Type B pancreatic cell (in vitro differentiated cells): Measurements from ENCODE around the gene MRPL53. TPM values are rescaled to one million over a fixed set of nuclear protein-coding genes. Genes with fewer than 3 reads are reported as not detected.

Source experiments
- DNase-seq: peaks from one replicate; pipeline ENCODE4 v3.0.0; 2021; ENCODE audit warnings: mixed read lengths; ENCODE audit not compliant: unreplicated experiment; ENCODE audit errors: extremely low spot score
- H3K27ac Mint-ChIP-seq: 2 replicates; pipeline ENCODE4 v1.8.0; 2021; ENCODE audit warnings: mild to moderate bottlenecking, mixed read lengths
- H3K27me3 Mint-ChIP-seq: 2 replicates; pipeline ENCODE4 v1.8.0; 2021; ENCODE audit warnings: mixed read lengths
- H3K36me3 Mint-ChIP-seq: 2 replicates; pipeline ENCODE4 v1.8.0; 2021; ENCODE audit warnings: mixed read lengths
- H3K4me1 Mint-ChIP-seq: one replicate; pipeline ENCODE4 v1.8.0; 2021; ENCODE audit warnings: mixed read lengths; ENCODE audit not compliant: unreplicated experiment
- H3K4me3 Mint-ChIP-seq: 2 replicates; pipeline ENCODE4 v1.8.0; 2021; ENCODE audit warnings: mild to moderate bottlenecking, mixed read lengths
- H3K9me3 Mint-ChIP-seq: 2 replicates; pipeline ENCODE4 v1.8.0; 2021; ENCODE audit warnings: mixed read lengths
- total RNA-seq: library from RNA; stranded (reverse); gene quantifications from 2 replicates; pipeline ENCODE4 v1.2.1, GENCODE V29; 2021; ENCODE audit warnings: low replicate concordance
- TF ChIP-seq, protein P1 (sequence below): fragments of 200-600 bp; sonication (generic); conservative IDR thresholded peaks from 2 replicates; pipeline ENCODE4 v1.5.0; 2021; ENCODE audit warnings: antibody characterized with exemption, mild to moderate bottlenecking

The MRPL53 gene
- total RNA-seq, 1 donor from 2014 or later = 76.1 TPM

GRCh38 chr2:74439803-74440377 lies 32.6 kb downstream of the MRPL53 start:
- Mint-ChIP-seq H3K4me1 (peaks cover 36% of the 10 kb centered on the region), H3K36me3 (peaks cover 19% of the 10 kb centered on the region), H3K27me3 (peaks cover 5% of the 10 kb centered on the region), H3K27ac (peak overlapping the region; percentile 99), H3K9me3 (no peaks in the 10 kb centered on the region), H3K4me3 (peak overlapping the region; percentile 96)
- TF ChIP-seq, protein P1, sequence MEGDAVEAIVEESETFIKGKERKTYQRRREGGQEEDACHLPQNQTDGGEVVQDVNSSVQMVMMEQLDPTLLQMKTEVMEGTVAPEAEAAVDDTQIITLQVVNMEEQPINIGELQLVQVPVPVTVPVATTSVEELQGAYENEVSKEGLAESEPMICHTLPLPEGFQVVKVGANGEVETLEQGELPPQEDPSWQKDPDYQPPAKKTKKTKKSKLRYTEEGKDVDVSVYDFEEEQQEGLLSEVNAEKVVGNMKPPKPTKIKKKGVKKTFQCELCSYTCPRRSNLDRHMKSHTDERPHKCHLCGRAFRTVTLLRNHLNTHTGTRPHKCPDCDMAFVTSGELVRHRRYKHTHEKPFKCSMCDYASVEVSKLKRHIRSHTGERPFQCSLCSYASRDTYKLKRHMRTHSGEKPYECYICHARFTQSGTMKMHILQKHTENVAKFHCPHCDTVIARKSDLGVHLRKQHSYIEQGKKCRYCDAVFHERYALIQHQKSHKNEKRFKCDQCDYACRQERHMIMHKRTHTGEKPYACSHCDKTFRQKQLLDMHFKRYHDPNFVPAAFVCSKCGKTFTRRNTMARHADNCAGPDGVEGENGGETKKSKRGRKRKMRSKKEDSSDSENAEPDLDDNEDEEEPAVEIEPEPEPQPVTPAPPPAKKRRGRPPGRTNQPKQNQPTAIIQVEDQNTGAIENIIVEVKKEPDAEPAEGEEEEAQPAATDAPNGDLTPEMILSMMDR = no peak
- no peak for DNase-seq

DNA sequence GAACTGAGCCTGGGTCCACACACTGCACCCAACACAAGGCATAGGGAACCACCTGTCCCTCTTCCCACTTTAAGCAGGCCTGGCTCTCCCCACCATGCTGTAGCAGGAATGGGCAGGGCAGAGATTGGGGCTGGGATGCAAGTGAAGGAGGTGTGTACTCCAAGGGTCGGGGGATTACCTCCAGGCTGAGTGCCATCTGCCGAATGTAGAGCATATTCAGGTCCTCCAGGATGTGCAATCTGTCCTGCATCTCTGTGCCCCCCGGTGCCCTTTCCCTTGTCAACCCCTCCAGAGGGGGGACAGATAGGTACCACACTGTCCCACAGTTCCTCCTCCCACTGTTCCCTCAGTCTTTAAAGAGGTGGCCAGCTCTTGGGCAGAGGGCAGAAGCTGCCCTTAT lies 33.1 kb downstream of the MRPL53 start:
- H3K4me1 Mint-ChIP-seq = peaks cover 32% of the 10 kb centered on the region
- TF ChIP-seq, protein P1 = no peak

GRCh38 chr2:74438248-74438647 lies 34.2 kb downstream of the MRPL53 start:
- Mint-ChIP-seq H3K4me3 (peak overlapping the region; percentile 96), H3K27ac (peak overlapping the region; percentile 99), H3K36me3 (peaks cover 19% of the 10 kb centered on the region), H3K9me3 (no peaks in the 10 kb centered on the region), H3K4me1 (peaks cover 26% of the 10 kb centered on the region), H3K27me3 (peaks cover 5% of the 10 kb centered on the region)
- TF ChIP-seq, protein P1 = no peak
- DNase-seq = no peak

More for the DNA sequence above, 33.1 kb downstream of the MRPL53 start:
- no peak for DNase-seq
- peaks cover 5% of the 10 kb centered on the region for H3K27me3 Mint-ChIP-seq
- peak overlapping the region; percentile 99 for H3K27ac Mint-ChIP-seq
- peak overlapping the region; percentile 96 for H3K4me3 Mint-ChIP-seq
- H3K9me3 Mint-ChIP-seq = no peaks in the 10 kb centered on the region
- peaks cover 19% of the 10 kb centered on the region for H3K36me3 Mint-ChIP-seq

- Mint-ChIP-seq H3K27me3 (peaks cover under 1% of the 10 kb centered on the region), H3K36me3 (peaks cover 19% of the 10 kb centered on the region), H3K4me1 (peaks cover 26% of the 10 kb centered on the region), H3K4me3 (no peak overlapping the region), H3K9me3 (no peaks in the 10 kb centered on the region), H3K27ac (peak overlapping the region; percentile 6)
- TF ChIP-seq, protein P1 = no peak
- no peak for DNase-seq
Observed at GRCh38 chr2:74436848-74437695, 35.4 kb downstream of the MRPL53 start.

DNA sequence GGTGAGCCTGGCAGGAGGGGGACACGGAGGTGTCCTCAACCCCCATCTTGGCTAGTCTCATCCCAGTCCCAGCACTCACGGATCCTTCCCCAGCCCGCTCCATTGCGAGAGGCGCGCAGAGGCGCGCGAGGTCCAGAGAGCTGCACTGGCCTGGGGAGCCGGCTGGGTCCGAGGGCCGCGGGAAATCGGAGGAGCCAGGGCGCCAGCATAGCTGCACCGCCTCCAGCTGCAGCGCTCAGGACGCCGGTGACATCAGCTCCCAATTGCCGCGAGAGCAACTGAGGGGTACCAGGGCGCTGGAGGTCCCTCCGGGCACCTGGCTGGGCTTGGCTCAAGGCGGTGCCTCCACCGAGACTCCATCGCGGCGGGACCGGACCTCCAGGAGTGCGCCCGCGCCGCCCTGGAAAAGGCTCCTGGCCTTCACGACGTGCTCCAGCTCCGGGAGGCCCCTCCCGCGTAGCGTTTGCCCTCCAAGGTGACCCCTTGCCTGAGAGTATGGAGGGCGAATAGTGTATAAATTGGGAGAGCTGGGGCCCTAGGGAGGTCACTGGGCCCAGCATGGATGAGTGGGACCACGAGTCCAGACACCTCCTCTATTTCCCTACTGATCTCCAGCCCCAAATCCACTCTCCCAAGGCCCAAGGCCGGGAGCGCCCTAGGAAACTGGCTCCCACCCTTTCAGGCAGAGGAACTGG lies 36.2 kb downstream of the MRPL53 start:
- Mint-ChIP-seq H3K27ac (peak overlapping the region; percentile 62), H3K36me3 (peaks cover 19% of the 10 kb centered on the region), H3K27me3 (no peaks in the 10 kb centered on the region), H3K4me3 (no peak overlapping the region), H3K4me1 (peaks cover 26% of the 10 kb centered on the region), H3K9me3 (no peaks in the 10 kb centered on the region)
- TF ChIP-seq, protein P1 = no peak
- no peak for DNase-seq
